LNCaP clone FGC (cell line): ENCODE data around the gene LRRC8D.

Experiments
- DNase-seq: peaks from one replicate; pipeline ENCODE4 v3.0.0-alpha.2; 2011; ENCODE audit warnings: low read depth
- H3K4me3 ChIP-seq: 2 replicates; pipeline ENCODE4 v1.5.1; 2011; ENCODE audit warnings: mild to moderate bottlenecking, low read depth, low read length, control low read depth
- TF ChIP-seq, protein P1 (sequence below): IDR thresholded peaks from 2 replicates; pipeline ENCODE4 v1.5.1; 2012; ENCODE audit warnings: mild to moderate bottlenecking; ENCODE audit not compliant: control insufficient read depth, insufficient read depth; ENCODE audit errors: extremely low read depth

The LRRC8D gene

DNA sequence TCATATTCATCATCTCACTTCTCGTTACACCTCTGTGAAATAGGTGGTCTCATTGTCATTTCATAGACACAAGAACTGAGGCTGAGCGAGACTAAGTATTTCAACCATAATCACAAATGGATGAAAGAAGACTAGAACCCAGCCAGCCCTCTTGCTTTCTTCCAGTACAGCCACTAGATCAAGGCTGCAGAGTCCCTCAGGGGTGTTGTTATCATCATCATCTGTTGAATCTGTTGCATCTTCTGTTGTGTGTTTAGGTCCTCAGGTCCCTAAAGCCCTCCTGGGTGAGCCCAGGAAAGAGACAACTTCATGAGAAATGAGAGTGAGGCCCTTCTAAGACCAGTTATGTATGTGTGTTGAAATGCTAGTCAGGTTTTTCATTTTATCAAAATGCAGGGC is 87.4 kb downstream of the LRRC8D start:
- H3K4me3 ChIP-seq, result no peak overlapping the region
- TF ChIP-seq, protein P1, sequence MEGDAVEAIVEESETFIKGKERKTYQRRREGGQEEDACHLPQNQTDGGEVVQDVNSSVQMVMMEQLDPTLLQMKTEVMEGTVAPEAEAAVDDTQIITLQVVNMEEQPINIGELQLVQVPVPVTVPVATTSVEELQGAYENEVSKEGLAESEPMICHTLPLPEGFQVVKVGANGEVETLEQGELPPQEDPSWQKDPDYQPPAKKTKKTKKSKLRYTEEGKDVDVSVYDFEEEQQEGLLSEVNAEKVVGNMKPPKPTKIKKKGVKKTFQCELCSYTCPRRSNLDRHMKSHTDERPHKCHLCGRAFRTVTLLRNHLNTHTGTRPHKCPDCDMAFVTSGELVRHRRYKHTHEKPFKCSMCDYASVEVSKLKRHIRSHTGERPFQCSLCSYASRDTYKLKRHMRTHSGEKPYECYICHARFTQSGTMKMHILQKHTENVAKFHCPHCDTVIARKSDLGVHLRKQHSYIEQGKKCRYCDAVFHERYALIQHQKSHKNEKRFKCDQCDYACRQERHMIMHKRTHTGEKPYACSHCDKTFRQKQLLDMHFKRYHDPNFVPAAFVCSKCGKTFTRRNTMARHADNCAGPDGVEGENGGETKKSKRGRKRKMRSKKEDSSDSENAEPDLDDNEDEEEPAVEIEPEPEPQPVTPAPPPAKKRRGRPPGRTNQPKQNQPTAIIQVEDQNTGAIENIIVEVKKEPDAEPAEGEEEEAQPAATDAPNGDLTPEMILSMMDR, result no peak

DNA sequence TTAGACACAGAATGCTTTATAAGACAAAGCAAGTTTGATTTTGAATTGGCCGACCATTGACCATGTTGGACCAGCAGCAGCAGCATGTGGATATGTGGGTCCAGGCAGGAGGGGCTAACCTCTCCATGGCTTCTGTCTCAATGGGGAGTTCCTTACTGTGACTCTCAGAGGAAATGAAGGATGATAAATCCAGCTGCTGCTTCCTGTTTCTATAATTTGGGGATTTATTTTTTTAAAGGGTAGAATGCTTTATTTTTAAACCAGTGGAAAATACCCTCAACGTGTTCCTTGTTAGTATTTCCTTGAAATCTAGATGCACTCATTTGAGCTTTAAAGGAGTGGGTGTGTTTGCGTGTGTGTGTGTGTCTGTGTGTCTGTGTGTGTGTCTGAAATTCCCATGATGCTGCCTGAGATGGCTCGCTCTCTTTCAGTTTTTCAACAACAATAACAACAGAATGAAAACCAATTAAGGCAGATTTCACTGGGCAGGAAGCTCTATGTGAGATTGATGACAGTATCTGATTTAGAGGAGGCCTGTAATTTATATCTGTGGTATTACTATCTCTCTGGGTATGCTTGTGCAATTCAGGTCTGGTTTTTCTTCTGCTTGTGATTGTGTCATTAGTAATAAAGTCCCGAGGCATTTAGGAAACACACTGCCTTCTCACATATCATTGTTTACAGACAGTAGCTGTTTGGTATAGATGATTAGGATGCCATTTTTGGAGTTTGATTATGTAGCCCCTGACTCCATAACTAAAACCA is 88.0 kb downstream of the LRRC8D start:
- TF ChIP-seq, protein P1, result no peak
- H3K4me3 ChIP-seq, result no peak overlapping the region
- no peak for DNase-seq

More for the DNA sequence above, 87.4 kb downstream of the LRRC8D start:
- DNase-seq, result no peak

GRCh38 chr1:89910268-89910667 is 89.4 kb downstream of the LRRC8D start:
- H3K4me3 ChIP-seq, result no peak overlapping the region
- DNase-seq, result no peak
- TF ChIP-seq, protein P1, result no peak

- TF ChIP-seq, protein P1, result no peak
- H3K4me3 ChIP-seq, result no peak overlapping the region
- DNase-seq, result no peak
Observed at GRCh38 chr1:89910780-89911179, 89.9 kb downstream of the LRRC8D start.

DNA sequence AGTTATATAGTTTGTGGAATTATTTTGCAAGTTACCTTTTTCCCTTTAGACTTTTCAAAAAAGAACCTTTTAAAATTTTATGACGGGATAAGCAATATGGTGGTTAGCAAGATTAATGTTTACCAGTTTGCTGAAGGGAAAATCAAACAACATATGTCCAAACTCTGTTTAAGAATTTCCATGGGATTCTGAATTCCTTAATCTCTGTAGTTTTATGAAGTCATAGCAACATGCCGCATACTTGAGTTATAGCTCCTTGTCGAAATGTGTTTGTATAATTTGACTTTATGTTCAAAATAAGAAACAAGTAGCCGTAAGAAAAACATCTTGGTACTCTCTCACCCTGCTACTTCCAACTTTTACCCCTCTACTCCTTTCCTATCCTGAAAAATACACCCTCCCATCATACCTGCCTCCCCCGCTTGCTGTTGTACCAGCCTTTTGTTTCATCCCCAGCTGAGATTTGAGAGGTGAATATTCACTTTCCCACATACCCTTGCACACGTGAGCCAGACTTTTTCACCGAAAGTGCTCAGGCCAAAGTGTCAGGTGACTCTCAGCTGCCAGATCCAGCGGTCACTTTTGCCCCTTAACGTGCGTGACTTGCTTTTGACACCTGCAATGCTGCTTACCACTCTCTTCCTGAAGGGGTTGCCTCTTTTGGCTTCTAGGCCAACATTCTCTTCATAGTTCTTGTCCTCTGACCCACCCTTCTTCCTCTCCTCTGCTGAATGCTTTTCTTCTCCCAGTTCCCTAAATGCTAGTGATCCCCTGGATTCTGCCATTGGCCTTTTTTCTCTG is 90.6 kb downstream of the LRRC8D start:
- H3K4me3 ChIP-seq, result no peak overlapping the region
- DNase-seq, result no peak
- TF ChIP-seq, protein P1, result no peak

DNA sequence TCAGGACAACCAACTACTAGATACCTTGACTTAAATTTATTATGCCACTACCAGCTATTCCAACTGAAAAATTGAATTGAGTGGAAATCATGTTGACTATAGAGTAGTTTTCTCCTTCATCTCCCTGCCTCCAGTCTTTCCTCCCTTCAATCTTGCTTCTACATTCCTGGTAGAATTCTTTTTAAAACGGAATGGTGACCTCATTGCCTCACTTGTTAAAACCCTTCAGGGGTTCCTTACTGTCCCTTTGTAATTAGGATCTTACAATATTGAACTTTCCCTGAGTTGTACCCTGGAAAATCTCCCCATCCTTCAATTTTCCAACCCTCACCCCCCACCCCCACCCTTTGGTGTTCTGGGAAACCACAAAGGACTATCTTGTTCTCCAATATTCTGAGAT is 91.2 kb downstream of the LRRC8D start:
- TF ChIP-seq, protein P1, result no peak
- no peak overlapping the region for H3K4me3 ChIP-seq
- no peak for DNase-seq
